ENCODE data around the gene KCNJ15.

DNA sequence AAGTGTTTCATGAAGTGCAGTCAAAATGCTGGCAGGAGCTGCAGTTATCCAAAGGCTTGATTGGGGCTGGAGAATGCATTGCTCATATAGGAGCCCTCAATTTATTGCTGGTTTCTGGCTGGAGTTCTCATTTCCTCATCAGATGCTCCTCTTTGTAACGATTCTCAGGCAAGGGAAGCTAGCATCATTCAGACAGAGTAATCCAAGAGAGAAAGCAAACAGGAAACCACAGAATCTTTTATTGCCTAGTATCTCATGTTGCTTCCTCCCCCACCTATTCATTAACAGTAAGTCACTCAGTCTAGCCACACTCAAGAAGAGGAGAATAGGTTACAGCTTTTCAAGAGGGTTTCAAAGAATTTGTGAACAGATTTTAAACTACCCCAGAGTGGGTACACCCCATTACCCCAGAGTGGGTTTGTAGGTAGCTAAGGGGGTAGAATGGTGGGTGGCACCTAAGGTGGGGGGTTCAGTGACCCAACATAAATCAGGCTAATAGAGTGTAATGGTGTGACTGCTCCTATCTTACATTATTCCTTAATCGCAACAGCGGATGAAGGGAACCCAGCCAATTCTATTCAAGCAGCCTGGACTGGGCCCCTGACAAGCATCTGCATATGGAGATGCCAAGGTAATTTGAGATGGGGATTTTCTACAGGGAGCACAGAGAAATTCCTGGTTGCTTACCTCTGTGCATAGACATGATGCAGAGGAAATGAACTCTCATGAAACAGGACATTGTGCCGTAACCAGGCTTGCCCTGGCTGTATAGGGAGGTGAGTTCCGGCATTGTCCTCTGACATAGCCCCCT, 67.1 kb downstream of the KCNJ15 start:
- TF ChIP-seq TAF1 (IDR thresholded peaks at IDR 0.05; ENCODE audit: low read depth, low read length): no peak
- no peak for TF ChIP-seq POLR2AphosphoS5 (IDR thresholded peaks at IDR 0.05; ENCODE audit: low read depth, low read length)

All from GM12891 (cell line).